GM18873 (cell line): Measurements from ENCODE around the gene CCDC15.

Experiments used
- ATAC-seq: cut with Tn5 transposase; IDR thresholded peaks from one replicate; pipeline ENCODE4 v1.9.1; 2021; ENCODE audit warnings: mild to moderate bottlenecking, moderate library complexity, moderate number of reproducible peaks; ENCODE audit not compliant: unreplicated experiment, low FRiP score

CCDC15 gene, protein sequence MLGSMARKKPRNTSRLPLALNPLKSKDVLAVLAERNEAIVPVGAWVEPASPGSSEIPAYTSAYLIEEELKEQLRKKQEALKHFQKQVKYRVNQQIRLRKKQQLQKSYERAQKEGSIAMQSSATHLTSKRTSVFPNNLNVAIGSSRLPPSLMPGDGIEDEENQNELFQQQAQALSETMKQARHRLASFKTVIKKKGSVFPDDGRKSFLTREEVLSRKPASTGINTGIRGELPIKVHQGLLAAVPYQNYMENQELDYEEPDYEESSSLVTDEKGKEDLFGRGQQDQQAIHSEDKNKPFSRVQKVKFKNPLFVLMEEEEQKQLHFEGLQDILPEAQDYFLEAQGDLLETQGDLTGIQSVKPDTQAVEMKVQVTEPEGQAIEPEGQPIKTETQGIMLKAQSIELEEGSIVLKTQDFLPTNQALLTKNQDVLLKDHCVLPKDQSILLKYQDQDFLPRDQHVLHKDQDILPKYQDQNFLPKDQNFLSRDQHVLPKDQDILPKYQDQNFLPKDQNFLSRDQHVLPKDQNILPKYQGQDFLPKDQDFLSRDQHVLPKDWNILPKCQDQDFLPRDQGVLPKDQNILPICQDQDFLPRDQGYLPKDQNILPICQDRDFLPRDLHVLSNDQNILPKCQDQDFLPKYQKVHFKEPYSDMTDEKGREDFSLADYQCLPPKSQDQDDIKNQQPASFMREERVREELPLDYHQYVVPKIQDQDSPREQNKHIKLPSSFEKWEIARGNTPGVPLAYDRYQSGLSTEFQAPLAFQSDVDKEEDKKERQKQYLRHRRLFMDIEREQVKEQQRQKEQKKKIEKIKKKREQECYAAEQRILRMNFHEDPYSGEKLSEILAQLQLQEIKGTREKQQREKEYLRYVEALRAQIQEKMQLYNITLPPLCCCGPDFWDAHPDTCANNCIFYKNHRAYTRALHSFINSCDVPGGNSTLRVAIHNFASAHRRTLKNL

GRCh38 chr11:124953753-124954589, at the start of gene CCDC15:
CCDC15 (plus strand) TSS chr11:124954202; CDS start chr11:124954733, 531 bp downstream.
- ATAC-seq = peak; percentile 95

DNA sequence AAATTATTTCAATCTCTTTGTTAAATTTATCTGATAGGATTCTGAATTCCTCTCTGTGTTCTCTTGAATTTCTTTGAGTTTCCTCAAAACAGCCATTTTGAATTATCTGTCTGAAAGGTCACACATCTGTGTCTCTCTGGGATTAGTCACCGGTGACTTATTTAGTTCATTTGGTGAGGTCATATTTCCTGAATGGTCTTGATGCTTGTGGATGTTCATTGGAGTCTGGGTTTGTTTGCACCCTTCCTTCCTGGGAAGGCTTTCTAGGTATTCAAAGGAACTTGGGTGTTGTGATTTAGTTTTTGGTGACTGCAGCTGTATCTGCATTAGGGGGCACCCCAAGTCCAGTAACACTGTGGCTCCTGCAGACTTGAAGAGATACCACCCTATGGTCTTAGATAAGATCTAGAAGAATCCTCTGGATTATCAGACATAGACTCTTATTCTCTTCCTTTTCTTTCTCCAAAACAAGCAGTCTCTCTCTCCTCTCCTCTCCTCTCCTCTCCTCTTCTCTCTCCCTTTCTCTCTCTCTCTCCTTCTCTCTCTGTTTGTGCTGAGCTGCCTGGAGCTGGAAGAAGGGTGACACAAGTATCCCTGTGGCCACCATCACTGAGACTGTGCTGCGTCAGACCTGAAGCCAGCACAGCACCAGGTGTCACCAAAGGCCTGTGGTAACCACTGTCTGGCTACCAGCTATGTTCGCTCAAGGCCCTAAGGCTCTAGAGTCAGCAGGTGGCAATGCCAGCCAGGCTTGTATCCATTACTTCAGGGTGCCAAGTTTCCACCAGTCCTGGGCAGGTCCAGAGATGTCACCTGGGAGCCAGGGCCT, 38.2 kb upstream of the CCDC15 start:
- no peak for ATAC-seq

DNA sequence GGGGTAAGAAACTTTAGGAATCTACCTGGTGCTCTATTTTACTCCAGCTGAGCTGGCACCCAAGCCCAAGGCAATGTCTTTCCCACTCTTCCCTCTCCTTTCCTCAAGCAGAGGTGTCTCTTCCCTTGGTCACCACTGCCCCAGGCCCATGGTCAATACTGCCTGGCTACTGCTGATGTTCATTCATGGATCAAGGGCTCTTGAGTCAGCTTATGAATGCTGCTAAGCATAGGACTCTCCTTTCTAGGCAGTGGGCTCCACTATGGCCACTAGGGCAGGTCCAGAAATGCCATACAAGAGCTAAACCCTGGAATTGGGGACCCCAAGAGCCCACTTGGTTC, 37.7 kb upstream of the CCDC15 start:
- no peak for ATAC-seq

- ATAC-seq = no peak
Measured at GRCh38 chr11:124917115-124917637, 36.8 kb upstream of the CCDC15 start.

DNA sequence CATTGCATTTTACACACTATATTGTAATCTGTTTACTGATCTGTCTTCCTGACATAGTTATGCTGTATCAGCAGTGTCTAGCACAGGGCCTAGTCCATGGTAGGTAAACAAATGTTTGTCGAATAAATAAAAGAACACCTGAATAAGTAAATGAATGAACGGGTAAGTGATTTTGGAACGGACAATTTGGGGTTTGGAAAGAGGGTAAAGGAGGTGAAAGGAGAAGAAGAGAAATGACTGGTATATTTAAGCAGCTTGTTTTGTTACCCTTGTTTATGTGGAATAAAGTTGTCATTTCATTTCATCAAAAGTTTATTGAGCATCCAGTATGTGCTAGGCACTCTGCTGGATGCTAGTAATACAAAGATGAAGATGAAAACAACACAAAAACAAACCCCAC, 35.1 kb upstream of the CCDC15 start, which contains the start of gene HEPN1:
Gene HEPN1, plus strand, starts transcription at position 301 of the 400 bp plus-strand sequence.
- ATAC-seq = no peak

DNA sequence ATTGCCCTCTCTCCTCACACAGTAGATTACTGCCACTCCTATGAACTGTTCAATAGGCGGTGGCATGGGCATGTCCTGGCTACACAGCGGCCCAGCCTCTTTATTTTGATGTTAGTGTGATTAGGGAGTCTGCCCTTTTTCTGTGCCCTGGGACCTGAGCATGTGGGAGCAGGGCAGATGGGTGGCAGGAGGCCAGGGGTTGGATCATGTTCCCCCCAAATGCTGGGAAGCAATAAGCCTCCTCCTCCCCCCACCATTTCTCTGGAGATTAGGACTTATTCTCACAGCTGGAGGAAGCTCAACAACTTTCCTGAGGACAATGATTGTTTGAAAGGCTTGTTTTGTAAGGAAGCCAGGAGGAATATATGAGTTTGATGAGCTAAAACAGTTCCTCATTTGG, 34.1 kb upstream of the CCDC15 start:
- no peak for ATAC-seq

DNA sequence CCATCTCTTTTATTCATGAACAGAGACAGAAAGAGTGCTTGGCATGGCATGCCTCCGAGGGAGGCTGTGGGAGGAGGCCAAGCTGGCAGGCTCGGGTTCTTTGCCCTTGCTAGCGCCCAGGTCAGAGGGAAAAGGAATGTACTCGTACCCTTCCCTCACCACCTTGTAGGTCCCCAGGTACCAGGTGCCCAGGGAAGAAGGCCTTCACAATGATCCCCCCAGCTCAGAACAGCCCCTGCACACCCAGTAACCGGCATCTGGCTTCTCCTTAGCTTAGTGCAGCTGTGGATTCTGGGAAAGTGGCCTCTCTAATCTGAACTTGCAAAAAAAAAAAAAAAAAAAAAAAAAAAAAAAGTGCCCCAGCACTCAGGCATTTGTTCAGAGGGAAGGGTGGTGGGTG, 33.6 kb upstream of the CCDC15 start:
- ATAC-seq = no peak

DNA sequence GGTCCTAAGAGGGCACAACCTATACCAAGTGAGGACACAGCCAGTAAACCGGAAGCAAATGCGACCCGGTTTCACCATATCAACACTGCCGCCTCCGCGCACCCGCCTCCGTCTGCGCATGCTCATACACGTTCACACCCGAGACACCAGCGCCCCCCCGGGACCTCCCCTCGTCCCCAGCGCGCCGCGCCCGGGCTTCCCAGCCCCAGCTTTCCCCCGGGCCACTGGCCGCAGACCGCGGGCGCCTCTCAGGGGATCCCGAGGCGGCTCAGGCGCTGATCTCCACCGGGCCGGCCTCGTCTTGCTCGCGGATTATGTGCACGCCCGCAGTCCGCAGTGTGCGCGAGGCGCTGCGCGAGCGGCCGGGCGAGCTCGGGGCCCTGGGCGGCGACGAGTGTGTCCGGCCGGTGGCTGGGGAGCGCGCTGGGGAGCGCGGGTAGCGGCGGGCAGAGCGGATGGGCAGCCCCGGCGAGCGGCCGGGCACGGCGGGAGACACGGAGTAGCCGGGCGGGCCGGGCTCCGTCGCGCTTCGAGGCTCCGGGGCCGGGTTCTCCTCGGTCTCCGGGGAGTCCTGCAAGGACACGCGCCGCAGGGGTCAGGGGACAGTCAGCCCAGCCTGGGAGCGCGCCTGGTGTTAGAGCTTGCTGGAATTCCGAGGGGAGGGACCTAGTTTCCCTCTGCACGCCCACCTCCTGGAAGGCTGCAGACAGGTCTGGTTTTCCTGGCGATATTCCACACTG, 33.0 kb upstream of the CCDC15 start:
- ATAC-seq = no peak

- ATAC-seq = no peak
Measured at GRCh38 chr11:124922831-124923230, 31.2 kb upstream of the CCDC15 start.

DNA sequence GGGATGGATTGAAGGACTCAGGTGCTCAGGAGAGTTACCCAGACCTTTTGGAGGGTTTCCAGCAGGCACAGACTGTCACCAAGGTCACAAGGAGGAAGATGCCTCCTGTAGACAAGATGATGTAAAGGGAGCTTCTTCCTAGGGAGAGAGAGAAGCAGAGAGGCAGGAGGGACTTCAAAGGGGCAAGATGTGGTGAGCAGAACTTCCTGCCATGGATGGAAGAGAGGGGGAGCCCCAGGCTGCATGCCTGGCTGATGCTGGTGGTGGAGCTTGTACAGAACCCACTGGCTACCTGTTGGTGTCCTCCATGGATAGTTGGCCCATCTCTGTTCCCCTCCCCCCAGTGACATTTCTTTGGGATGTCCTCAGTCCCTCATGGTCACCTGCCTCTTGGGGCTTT, 30.7 kb upstream of the CCDC15 start:
- ATAC-seq = no peak

- no peak for ATAC-seq
Measured at GRCh38 chr11:124928942-124929665, 24.9 kb upstream of the CCDC15 start.

DNA sequence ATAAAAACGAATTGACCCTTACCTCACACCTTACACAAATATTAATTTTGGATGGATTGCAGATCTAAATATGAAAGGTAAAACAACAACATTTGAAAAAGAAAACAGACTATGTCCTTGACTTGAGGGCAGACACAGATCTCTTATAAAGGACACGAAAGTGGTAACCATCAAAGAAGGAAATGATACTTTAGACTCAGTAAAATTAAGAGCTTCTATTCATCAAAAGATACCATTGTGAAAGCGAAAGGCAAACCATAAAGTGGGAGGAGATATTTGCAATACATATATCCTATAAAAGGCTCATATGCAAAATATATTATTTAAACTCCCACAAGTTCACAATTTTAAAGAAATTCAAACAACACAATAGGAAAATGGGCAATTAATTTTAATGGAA, 23.2 kb upstream of the CCDC15 start:
- ATAC-seq = no peak

GRCh38 chr11:124934862-124935547, 19.0 kb upstream of the CCDC15 start:
- ATAC-seq = no peak

DNA sequence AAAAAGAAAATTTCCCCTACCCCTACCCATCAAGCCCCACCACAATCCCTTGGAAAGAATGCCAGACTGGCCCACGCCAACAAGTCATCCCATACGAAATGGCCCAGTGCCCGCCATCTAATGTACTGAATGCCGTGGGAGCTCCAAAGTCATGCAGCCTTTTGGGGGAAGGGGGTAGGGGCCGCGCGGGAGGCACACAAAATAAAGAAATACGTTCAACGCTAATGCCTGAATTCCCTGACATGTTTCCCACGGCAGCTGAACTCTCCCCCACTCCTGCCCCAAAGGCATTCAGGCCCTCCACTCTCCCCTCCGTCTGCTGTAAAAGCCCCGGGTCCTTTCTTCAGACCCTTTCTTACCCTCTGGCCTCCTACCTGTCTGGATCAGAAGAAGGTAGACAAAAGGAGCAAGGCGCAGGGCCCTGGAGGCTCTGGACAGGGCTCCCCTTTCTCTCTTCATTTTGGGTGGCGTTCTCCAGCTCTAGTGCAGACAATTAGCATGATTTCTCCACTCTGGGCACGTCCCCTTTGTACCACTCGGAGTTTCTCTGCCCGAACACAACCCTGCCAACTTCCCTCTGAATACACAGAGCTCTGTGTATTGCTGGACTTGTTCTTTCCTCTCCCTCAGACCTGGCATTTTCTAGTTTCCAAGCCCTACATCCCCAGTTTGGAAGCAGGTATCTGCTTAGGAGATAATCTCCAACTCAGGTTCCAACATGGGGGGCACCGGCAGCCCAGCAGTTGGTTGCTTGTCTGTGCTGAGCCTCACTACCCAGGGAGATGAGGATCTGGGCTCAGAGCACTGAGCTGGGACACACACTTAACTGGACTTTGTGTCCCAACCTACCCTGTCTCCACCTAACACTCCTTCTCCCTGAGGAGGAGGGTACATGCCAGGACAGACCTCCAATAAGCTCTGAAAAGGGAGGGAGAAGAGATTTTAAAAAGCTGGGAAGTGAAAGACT, 18.2 kb upstream of the CCDC15 start, which contains the start of gene HEPACAM:
Gene HEPACAM, minus strand, starts transcription at position 500 of the 967 bp plus-strand sequence. Its CDS starts 41 bp downstream, at position 459.
- ATAC-seq = no peak

DNA sequence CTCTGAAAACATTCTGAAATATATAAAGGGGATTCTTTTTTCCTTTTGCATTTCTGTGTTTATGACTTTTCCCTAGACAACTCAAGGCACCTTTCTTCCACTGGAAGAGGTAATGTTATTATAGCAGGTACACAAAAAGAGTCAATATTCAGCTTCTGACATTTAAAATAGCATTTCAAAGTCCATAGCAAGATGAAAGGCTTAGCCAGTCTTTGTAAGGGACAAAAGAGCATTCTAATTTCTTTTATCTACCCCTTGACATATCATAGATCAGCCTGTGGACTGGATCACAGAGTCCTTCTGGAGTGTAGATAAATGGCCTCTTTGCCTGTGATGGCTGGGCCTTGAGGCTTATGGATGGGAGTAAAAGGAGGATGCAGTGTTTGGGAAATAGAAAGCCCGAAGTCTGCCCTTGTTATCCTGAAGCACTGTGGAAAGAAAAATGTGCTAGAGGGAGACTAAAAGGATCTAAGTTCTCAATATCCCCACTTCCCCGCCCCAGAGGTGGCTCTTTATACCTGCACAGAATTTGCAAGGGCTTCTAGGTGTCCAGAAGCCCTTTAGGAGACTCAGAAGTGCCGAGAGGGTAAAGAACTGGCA, 16.6 kb upstream of the CCDC15 start:
- ATAC-seq = no peak

DNA sequence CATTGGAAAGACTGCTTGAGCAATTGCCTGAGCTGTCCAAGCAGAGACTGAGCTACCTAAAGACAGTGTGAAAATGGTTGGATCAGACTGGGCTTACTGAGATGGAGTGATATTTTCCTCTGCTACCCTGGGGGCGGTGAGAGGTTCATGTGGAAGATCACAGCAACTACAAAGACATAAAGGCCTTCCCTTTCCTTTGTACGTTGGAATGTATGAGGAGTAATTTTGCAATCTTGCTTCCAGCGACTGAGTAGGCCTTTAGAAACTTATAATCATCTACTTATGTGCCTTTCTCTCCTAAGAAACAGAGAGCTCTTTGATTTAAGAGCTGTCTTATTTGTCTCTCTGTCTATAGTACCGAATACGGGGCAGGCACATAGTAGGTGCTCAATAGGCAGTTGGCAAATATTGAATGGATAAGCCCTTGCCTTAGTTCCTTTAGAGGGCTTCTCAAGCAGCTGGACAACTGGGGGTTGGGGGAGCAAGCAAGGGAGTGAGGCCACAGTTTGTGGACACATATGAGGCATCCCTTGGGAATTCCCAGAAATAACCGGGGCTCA, 15.7 kb upstream of the CCDC15 start:
- ATAC-seq = no peak
